ENCODE results near the gene PPP1R1C. TPM values are rescaled to one million over a fixed set of nuclear protein-coding genes. Genes with fewer than 3 reads are reported as not detected.
A peak's percentile ranks its signal among the peaks of the same experiment; 100 is the strongest.

The PPP1R1C gene
- total and polyA plus RNA-seq, 7 donors, result 0.18 to 1.1 (median 0.31) TPM; not detected in 1

GRCh38 chr2:182062329-182062972 is 76.8 kb downstream of the PPP1R1C start:
- DNase-seq (no peak), ATAC-seq (no peak)
- TF ChIP-seq, protein P1, sequence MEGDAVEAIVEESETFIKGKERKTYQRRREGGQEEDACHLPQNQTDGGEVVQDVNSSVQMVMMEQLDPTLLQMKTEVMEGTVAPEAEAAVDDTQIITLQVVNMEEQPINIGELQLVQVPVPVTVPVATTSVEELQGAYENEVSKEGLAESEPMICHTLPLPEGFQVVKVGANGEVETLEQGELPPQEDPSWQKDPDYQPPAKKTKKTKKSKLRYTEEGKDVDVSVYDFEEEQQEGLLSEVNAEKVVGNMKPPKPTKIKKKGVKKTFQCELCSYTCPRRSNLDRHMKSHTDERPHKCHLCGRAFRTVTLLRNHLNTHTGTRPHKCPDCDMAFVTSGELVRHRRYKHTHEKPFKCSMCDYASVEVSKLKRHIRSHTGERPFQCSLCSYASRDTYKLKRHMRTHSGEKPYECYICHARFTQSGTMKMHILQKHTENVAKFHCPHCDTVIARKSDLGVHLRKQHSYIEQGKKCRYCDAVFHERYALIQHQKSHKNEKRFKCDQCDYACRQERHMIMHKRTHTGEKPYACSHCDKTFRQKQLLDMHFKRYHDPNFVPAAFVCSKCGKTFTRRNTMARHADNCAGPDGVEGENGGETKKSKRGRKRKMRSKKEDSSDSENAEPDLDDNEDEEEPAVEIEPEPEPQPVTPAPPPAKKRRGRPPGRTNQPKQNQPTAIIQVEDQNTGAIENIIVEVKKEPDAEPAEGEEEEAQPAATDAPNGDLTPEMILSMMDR (IDR thresholded peaks at IDR 0.05), result no peak
- Histone ChIP-seq H3K9me3 (no peaks in the 10 kb centered on the region), H3K4me3 (no peak overlapping the region), H3K27ac (no peak overlapping the region), H3K4me1 (no peaks in the 10 kb centered on the region), H3K36me3 (ENCODE audit: insufficient read depth in 1 of 2, low read depth in 1 of 2) (no peaks in the 10 kb centered on the region), H3K27me3 (ENCODE audit: insufficient read depth in 3 of 3, low read length in 2 of 3) (no peaks in the 10 kb centered on the region)
- 64 to 71% (median 68%) methylated on average over 3 of the region's 3 CpGs for WGBS, 3 donors
- intact Hi-C loops (cut with DNase I), result no loop called here

- H3K27ac ChIP-seq, result peak overlapping the region; percentile 7
- H3K27me3 ChIP-seq (ENCODE audit: insufficient read depth in 3 of 3, low read length in 2 of 3), result no peaks in the 10 kb centered on the region
- no peaks in the 10 kb centered on the region for H3K36me3 ChIP-seq (ENCODE audit: insufficient read depth in 1 of 2, low read depth in 1 of 2)
- TF ChIP-seq, protein P1 (IDR thresholded peaks at IDR 0.05), result no peak
- H3K9me3 ChIP-seq, result no peaks in the 10 kb centered on the region
- intact Hi-C loops (cut with DNase I), result no loop called here
- ATAC-seq (peak in 2 of 4 donors; percentile 44 to 75), DNase-seq (peak; percentile 22 to 49)
- no peaks in the 10 kb centered on the region for H3K4me1 ChIP-seq
- 44 to 66% (median 47%) methylated on average over 3 of the region's 3 CpGs for WGBS, 3 donors
- H3K4me3 ChIP-seq, result no peak overlapping the region
Measured at GRCh38 chr2:182064019-182064778, 78.5 kb downstream of the PPP1R1C start.

- intact Hi-C loops (cut with DNase I), result no loop called here
- 50 to 66% (median 59%) methylated on average over 2 of the region's 2 CpGs for WGBS, 3 donors
- H3K4me1 ChIP-seq, result no peaks in the 10 kb centered on the region
- no peak overlapping the region for H3K27ac ChIP-seq
- ATAC-seq (no peak), DNase-seq (no peak)
- H3K27me3 ChIP-seq (ENCODE audit: insufficient read depth in 3 of 3, low read length in 2 of 3), result no peaks in the 10 kb centered on the region
- H3K9me3 ChIP-seq, result no peaks in the 10 kb centered on the region
- H3K36me3 ChIP-seq (ENCODE audit: insufficient read depth in 1 of 2, low read depth in 1 of 2), result no peaks in the 10 kb centered on the region
- TF ChIP-seq, protein P1 (IDR thresholded peaks at IDR 0.05), result no peak
- no peak overlapping the region for H3K4me3 ChIP-seq
Measured at GRCh38 chr2:182066400-182067087, 80.9 kb downstream of the PPP1R1C start.

DNA sequence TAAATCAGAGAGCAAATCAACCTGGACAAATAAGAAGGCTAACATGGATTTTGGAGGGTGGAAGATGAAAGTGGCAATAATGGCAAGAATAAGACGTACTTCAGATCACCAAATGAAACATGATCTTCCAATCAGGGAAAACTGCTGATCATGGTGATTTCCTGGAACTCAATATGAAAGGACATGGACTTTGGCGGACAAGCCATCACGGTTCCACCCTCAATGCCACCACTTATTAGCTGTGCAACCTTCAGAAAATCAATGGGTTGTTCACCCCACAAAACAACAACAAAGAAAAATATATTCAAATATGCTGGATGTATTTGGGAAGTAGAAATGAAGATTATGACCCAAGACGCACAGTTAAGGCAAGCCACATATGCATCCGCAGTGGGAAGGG is 81.7 kb downstream of the PPP1R1C start:
- intact Hi-C loops (cut with DNase I), result no loop called here
- ATAC-seq (no peak), DNase-seq (no peak)
- Histone ChIP-seq H3K4me1 (no peaks in the 10 kb centered on the region), H3K9me3 (no peaks in the 10 kb centered on the region), H3K27ac (no peak overlapping the region), H3K27me3 (ENCODE audit: insufficient read depth in 3 of 3, low read length in 2 of 3) (no peaks in the 10 kb centered on the region), H3K36me3 (ENCODE audit: insufficient read depth in 1 of 2, low read depth in 1 of 2) (no peaks in the 10 kb centered on the region), H3K4me3 (no peak overlapping the region)
- 90 to 91% (median 90%) methylated on average over 5 of the region's 5 CpGs for WGBS, 3 donors
- TF ChIP-seq, protein P1 (IDR thresholded peaks at IDR 0.05), result no peak
